GM23338 (cell line): ENCODE data around the gene MLH1. TPM values are rescaled to one million over a fixed set of nuclear protein-coding genes. Genes with fewer than 3 reads are reported as not detected.

ENCODE experiments used
- ATAC-seq: fragments of 200-7000 bp; cut with Tn5 transposase; 3 replicates; pipeline ENCODE4 v1.9.1; 2020
- DNase-seq: peaks from one replicate; pipeline ENCODE4 v3.0.0-alpha.2; 2015; ENCODE audit warnings: low spot score
- H2AFZ ChIP-seq: fragments of 200-600 bp; sonication (generic); 2 replicates; pipeline ENCODE4 v1.8.0; 2016; ENCODE audit warnings: antibody characterized with exemption, mild to moderate bottlenecking, moderate library complexity
- H3F3A ChIP-seq: fragments of 200-600 bp; sonication (generic); replicated peaks from 2 replicates; pipeline ENCODE4 v1.8.0; 2017; ENCODE audit warnings: antibody characterized with exemption, mixed run types, low read depth
- H3K27ac ChIP-seq: fragments of 200-600 bp; sonication (generic); 2 replicates; pipeline ENCODE4 v1.6.1; 2016; ENCODE audit warnings: low read depth
- H3K27me3 ChIP-seq: fragments of 200-600 bp; sonication (generic); 2 replicates; pipeline ENCODE4 v1.8.0; 2016; ENCODE audit warnings: mild to moderate bottlenecking, mixed run types, moderate library complexity; ENCODE audit not compliant: insufficient read depth
- H3K36me3 ChIP-seq: fragments of 200-600 bp; sonication (generic); 2 replicates; pipeline ENCODE4 v1.8.0; 2016; ENCODE audit warnings: mild to moderate bottlenecking; ENCODE audit not compliant: insufficient read depth
- H3K4me1 ChIP-seq: fragments of 200-600 bp; sonication (generic); 2 replicates; pipeline ENCODE4 v1.8.0; 2016; ENCODE audit warnings: mild to moderate bottlenecking, moderate library complexity; ENCODE audit not compliant: insufficient read depth
- H3K4me2 ChIP-seq: fragments of 200-600 bp; sonication (generic); 2 replicates; pipeline ENCODE4 v1.7.1; 2017; ENCODE audit warnings: mixed run types
- H3K4me3 ChIP-seq: fragments of 200-600 bp; sonication (generic); 2 replicates; pipeline ENCODE4 v1.6.1; 2016; ENCODE audit warnings: mixed run types
- H3K79me2 ChIP-seq: fragments of 200-600 bp; sonication (generic); replicated peaks from 2 replicates; pipeline ENCODE4 v1.8.0; 2017; ENCODE audit warnings: mild to moderate bottlenecking; ENCODE audit not compliant: insufficient read depth
- H3K9me2 ChIP-seq: fragments of 200-600 bp; sonication (generic); 2 replicates; pipeline ENCODE4 v1.8.0; 2017; ENCODE audit not compliant: insufficient read depth
- H4K20me1 ChIP-seq: fragments of 200-600 bp; sonication (generic); replicated peaks from 2 replicates; pipeline ENCODE4 v1.8.0; 2017; ENCODE audit warnings: mild to moderate bottlenecking; ENCODE audit not compliant: insufficient read depth
- H3K27ac Mint-ChIP-seq: 2 replicates; pipeline ENCODE4 v1.8.0; 2020; ENCODE audit warnings: inconsistent platforms, mild to moderate bottlenecking, moderate library complexity, mixed read lengths
- H3K27me3 Mint-ChIP-seq: 3 replicates; pipeline ENCODE4 v1.8.0; 2022; ENCODE audit warnings: low read depth, mild to moderate bottlenecking, moderate library complexity, mixed read lengths, inconsistent platforms; ENCODE audit not compliant: insufficient read depth, poor library complexity
- H3K36me3 Mint-ChIP-seq: 3 replicates; pipeline ENCODE4 v1.8.0; 2021; ENCODE audit warnings: low read depth, mild to moderate bottlenecking, inconsistent platforms, moderate library complexity, mixed read lengths
- H3K4me1 Mint-ChIP-seq: 3 replicates; pipeline ENCODE4 v1.8.0; 2020; ENCODE audit warnings: mild to moderate bottlenecking, inconsistent platforms, mixed read lengths
- H3K4me3 Mint-ChIP-seq: 3 replicates; pipeline ENCODE4 v1.8.0; 2021; ENCODE audit warnings: moderate library complexity, mild to moderate bottlenecking, inconsistent platforms, mixed read lengths
- H3K9me3 Mint-ChIP-seq: 3 replicates; pipeline ENCODE4 v1.8.0; 2020; ENCODE audit warnings: moderate library complexity, mild to moderate bottlenecking, inconsistent platforms, mixed read lengths
- CREB1 ChIP-seq: fragments of 250-450 bp; sonication (Bioruptor Pico); IDR thresholded peaks from 2 replicates; pipeline ENCODE4 v1.5.0; 2020; ENCODE audit warnings: low read depth, mild to moderate bottlenecking, moderate library complexity
- CTCF ChIP-seq, 2 experiments: fragments of 200-600 bp in 1 of 2; sonication (generic) in 1 of 2; conservative IDR thresholded peaks; 2 replicates each; pipeline versions ENCODE4 v1.5.1 to v1.6.1; 2016 to 2017; ENCODE audit warnings: antibody characterized with exemption in 2 of 2, low read depth in 2 of 2, mild to moderate bottlenecking in 2 of 2, moderate library complexity in 1 of 2
- EZH2 ChIP-seq: fragments of 200-600 bp; sonication (generic); IDR thresholded peaks from one replicate; pipeline ENCODE4 v1.8.0; 2017; ENCODE audit warnings: antibody characterized with exemption, mild to moderate bottlenecking, low read depth; ENCODE audit not compliant: unreplicated experiment
- EZH2phosphoT487 ChIP-seq: fragments of 200-600 bp; sonication (generic); IDR thresholded peaks from one replicate; pipeline ENCODE4 v1.8.1; 2018; ENCODE audit warnings: antibody characterized with exemption; ENCODE audit not compliant: unreplicated experiment
- JUNB ChIP-seq: IDR thresholded peaks from one replicate; pipeline ENCODE4 v1.6.1; 2016; ENCODE audit warnings: antibody characterized with exemption; ENCODE audit not compliant: unreplicated experiment
- NANOG ChIP-seq: IDR thresholded peaks from 2 replicates; pipeline ENCODE4 v1.6.1; 2016; ENCODE audit warnings: antibody characterized with exemption, borderline replicate concordance
- POLR2AphosphoS5 ChIP-seq: IDR thresholded peaks from 2 replicates; pipeline ENCODE4 v1.6.1; 2016; ENCODE audit warnings: antibody characterized with exemption, low read depth
- STAT1 ChIP-seq: IDR thresholded peaks from one replicate; pipeline ENCODE4 v1.6.1; 2016; ENCODE audit warnings: antibody characterized with exemption; ENCODE audit not compliant: unreplicated experiment
- ZNF114 ChIP-seq: fragments of 250-450 bp; sonication (Bioruptor Pico); IDR thresholded peaks from 2 replicates; pipeline ENCODE4 v1.5.0; 2020; ENCODE audit warnings: mild to moderate bottlenecking, moderate library complexity
- ZNF331 ChIP-seq: fragments of 250-450 bp; sonication (Bioruptor Pico); IDR thresholded peaks from 2 replicates; pipeline ENCODE4 v1.5.0; 2020; ENCODE audit warnings: low read depth, mild to moderate bottlenecking, moderate library complexity
- ZNF462 ChIP-seq: fragments of 250-450 bp; sonication (Bioruptor Pico); IDR thresholded peaks from 2 replicates; pipeline ENCODE4 v1.5.0; 2020; ENCODE audit warnings: mild to moderate bottlenecking, moderate library complexity
- polyA plus RNA-seq: library from polyadenylated mRNA; unstranded; fragments of >200 nt; fragmentation: Nextera tagmentation; extraction: Ambion mirVana; gene quantifications from 2 replicates; pipeline ENCODE4 v1.2.1, GENCODE V29; 2016
- total RNA-seq: library from RNA; depleted of rRNA; stranded (reverse); fragments of >200 nt; shearing (Covaris generic); gene quantifications from 2 replicates; pipeline ENCODE4 v1.2.3, GENCODE V29; 2014
- TF ChIP-seq, protein P1 (sequence below): IDR thresholded peaks from 2 replicates; pipeline ENCODE4 v1.6.1; 2016; ENCODE audit warnings: antibody characterized with exemption
- TF ChIP-seq, protein P2 (sequence below): IDR thresholded peaks from one replicate; pipeline ENCODE4 v1.6.1; 2018; ENCODE audit warnings: antibody characterized with exemption; ENCODE audit not compliant: unreplicated experiment

MLH1 gene
- total and polyA plus RNA-seq, 2 experiments from 2014 or later = 31.7 to 58.0 TPM

DNA sequence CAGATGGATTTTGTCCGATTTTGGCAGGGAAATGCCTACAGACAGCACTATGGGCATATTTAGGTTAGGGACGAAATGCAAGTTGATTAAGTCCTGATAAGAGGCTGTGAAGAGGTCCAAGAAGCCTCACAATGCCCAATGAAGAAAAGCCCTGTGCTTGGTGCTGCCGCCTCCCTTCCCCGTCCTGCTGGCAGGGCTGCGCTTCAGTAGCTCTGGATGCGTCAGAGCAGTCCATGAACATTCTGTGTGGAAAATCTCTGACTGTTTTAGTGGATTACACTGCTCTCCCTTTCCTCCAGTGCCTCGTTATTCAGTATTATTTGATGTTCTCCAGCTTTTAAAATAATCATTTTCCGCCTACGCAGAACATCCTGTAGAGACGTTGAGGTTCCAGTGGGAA is 39.6 kb downstream of the MLH1 start:
- H3K4me3 Mint-ChIP-seq = no peak overlapping the region
- no peak for TF ChIP-seq JUNB
- no peak for TF ChIP-seq NANOG
- TF ChIP-seq POLR2AphosphoS5 = no peak
- TF ChIP-seq EZH2phosphoT487 = no peak
- no peak for TF ChIP-seq CREB1 (CRISPR knock-in tag)
- TF ChIP-seq ZNF114 (CRISPR knock-in tag) = no peak
- no peak for TF ChIP-seq ZNF331 (CRISPR knock-in tag)
- TF ChIP-seq ZNF462 (CRISPR knock-in tag) = no peak
- TF ChIP-seq, protein P1, sequence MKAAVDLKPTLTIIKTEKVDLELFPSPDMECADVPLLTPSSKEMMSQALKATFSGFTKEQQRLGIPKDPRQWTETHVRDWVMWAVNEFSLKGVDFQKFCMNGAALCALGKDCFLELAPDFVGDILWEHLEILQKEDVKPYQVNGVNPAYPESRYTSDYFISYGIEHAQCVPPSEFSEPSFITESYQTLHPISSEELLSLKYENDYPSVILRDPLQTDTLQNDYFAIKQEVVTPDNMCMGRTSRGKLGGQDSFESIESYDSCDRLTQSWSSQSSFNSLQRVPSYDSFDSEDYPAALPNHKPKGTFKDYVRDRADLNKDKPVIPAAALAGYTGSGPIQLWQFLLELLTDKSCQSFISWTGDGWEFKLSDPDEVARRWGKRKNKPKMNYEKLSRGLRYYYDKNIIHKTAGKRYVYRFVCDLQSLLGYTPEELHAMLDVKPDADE = no peak
- TF ChIP-seq STAT1 = no peak
- TF ChIP-seq EZH2 = no peak
- TF ChIP-seq, protein P2, sequence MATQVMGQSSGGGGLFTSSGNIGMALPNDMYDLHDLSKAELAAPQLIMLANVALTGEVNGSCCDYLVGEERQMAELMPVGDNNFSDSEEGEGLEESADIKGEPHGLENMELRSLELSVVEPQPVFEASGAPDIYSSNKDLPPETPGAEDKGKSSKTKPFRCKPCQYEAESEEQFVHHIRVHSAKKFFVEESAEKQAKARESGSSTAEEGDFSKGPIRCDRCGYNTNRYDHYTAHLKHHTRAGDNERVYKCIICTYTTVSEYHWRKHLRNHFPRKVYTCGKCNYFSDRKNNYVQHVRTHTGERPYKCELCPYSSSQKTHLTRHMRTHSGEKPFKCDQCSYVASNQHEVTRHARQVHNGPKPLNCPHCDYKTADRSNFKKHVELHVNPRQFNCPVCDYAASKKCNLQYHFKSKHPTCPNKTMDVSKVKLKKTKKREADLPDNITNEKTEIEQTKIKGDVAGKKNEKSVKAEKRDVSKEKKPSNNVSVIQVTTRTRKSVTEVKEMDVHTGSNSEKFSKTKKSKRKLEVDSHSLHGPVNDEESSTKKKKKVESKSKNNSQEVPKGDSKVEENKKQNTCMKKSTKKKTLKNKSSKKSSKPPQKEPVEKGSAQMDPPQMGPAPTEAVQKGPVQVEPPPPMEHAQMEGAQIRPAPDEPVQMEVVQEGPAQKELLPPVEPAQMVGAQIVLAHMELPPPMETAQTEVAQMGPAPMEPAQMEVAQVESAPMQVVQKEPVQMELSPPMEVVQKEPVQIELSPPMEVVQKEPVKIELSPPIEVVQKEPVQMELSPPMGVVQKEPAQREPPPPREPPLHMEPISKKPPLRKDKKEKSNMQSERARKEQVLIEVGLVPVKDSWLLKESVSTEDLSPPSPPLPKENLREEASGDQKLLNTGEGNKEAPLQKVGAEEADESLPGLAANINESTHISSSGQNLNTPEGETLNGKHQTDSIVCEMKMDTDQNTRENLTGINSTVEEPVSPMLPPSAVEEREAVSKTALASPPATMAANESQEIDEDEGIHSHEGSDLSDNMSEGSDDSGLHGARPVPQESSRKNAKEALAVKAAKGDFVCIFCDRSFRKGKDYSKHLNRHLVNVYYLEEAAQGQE = no peak
- no peak for TF ChIP-seq CTCF (conservative IDR thresholded peaks at IDR 0.05; ENCODE audit: low read depth in 2 of 2)
- no peak overlapping the region for H3K27ac Mint-ChIP-seq
- Histone ChIP-seq H4K20me1 (peaks cover 11% of the 10 kb centered on the region; the same call in 1 of the 2 replicates), H3K27me3 (no peaks in the 10 kb centered on the region), H3F3A (no peaks in the 10 kb centered on the region), H3K9me2 (peaks cover 2% of the 10 kb centered on the region; the same call in 1 of the 2 replicates), H3K4me2 (no peak overlapping the region), H3K79me2 (no peaks in the 10 kb centered on the region), H3K36me3 (peaks cover 36% of the 10 kb centered on the region), H3K27ac (no peak overlapping the region), H2AFZ (no peak overlapping the region), H3K4me1 (no peaks in the 10 kb centered on the region), H3K4me3 (no peak overlapping the region)
- peaks cover 69% of the 10 kb centered on the region for H3K36me3 Mint-ChIP-seq
- H3K9me3 Mint-ChIP-seq = no peaks in the 10 kb centered on the region
- no peaks in the 10 kb centered on the region for H3K4me1 Mint-ChIP-seq
- DNase-seq (no peak), ATAC-seq (no peak)
- H3K27me3 Mint-ChIP-seq = peaks cover 2% of the 10 kb centered on the region
